Muscle layer of colon (tissue), 2 donors: ENCODE results near the gene CALY.
"Not testable (repeated sequence)": the region's sequence is repeated elsewhere in the genome, so short reads cannot be mapped to it uniquely, and the experiment has no call there.

Experiments used
- H3K27ac ChIP-seq: one replicate; pipeline ENCODE4 v1.7.0; 2013; ENCODE audit warnings: low read depth, mild to moderate bottlenecking, low read length, moderate library complexity
- H3K27me3 ChIP-seq, 2 donors: one replicate each; pipeline ENCODE4 v1.7.0; 2013; ENCODE audit warnings: low read length in 2 of 2, mild to moderate bottlenecking in 2 of 2; ENCODE audit not compliant: insufficient read depth in 2 of 2, control insufficient read depth in 1 of 2
- H3K36me3 ChIP-seq: one replicate; pipeline ENCODE4 v1.7.0; 2013; ENCODE audit warnings: mild to moderate bottlenecking, low read length; ENCODE audit not compliant: insufficient read depth
- H3K4me1 ChIP-seq: one replicate; pipeline ENCODE4 v1.7.0; 2013; ENCODE audit warnings: mild to moderate bottlenecking, low read length; ENCODE audit not compliant: insufficient read depth
- H3K4me3 ChIP-seq, 2 donors: one replicate each; pipeline ENCODE4 v1.7.0; 2013; ENCODE audit warnings: low read length in 2 of 2, low read depth in 1 of 2, mild to moderate bottlenecking in 1 of 2, moderate library complexity in 1 of 2
- H3K9ac ChIP-seq: one replicate; pipeline ENCODE4 v1.7.0; 2013; ENCODE audit warnings: low read length
- H3K9me3 ChIP-seq: one replicate; pipeline ENCODE4 v1.7.0; 2013; ENCODE audit warnings: mild to moderate bottlenecking, low read length
- donor health status: abdominal sarcoma.
- donor health status: Adenocarcinoma of cecum.

The CALY gene

GRCh38 chr10:133377025-133377817, 40.5 kb upstream of the CALY start:
- Histone ChIP-seq H3K9me3 (no peaks in the 10 kb centered on the region), H3K9ac (no peak overlapping the region), H3K4me1 (peaks cover 11% of the 10 kb centered on the region), H3K27me3 (no peaks in the 10 kb centered on the region), H3K4me3 (peak overlapping the region in 1 of 2 donors; percentile 82), H3K27ac (no peak overlapping the region), H3K36me3 (no peaks in the 10 kb centered on the region)

- H3K27ac ChIP-seq: not testable (repeated sequence)
Measured at GRCh38 chr10:133376183-133376582, 39.5 kb upstream of the CALY start.

DNA sequence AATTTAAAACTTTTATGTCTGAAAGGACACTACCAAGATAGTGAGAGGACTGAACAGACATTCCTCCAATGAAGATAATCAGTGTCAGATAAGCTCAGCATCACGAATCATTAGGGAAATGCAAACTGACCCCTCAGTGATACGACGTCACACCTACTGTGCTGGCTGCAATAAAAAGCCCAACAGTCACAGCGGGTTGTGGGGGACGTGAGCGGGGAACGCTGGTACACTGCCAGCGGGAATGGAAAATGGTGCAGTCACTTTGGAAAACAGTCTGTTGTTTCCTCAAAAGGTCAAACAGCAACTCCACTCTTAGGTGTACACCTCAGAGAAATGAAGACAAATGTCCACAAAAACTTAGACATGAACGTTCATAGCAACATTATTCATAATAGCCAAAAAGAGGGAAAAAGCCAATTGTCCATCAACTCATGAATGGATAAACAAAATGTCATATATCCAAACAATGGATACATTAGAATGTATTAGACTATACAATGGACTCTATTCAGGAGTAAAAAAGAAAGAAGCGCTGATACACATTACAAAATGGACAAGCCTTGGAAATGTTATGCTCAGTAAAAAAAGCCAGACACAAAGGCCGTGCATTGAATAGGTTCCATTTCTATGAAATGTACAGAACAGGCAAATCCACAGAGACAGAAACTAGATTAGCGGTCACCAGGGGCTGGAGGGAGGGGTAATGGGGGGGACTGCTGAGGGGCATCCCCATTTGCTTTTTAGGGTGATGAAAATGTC, 38.8 kb upstream of the CALY start:
- Histone ChIP-seq H3K27ac (no peak overlapping the region), H3K36me3 (peaks cover 3% of the 10 kb centered on the region), H3K27me3 (no peaks in the 10 kb centered on the region), H3K4me3 (no peak overlapping the region), H3K4me1 (peaks cover 11% of the 10 kb centered on the region), H3K9me3 (no peaks in the 10 kb centered on the region), H3K9ac (no peak overlapping the region)

More at GRCh38 chr10:133376183-133376582, 39.5 kb upstream of the CALY start:
- not testable (repeated sequence) for H3K9ac ChIP-seq, H3K4me3 ChIP-seq, H3K36me3 ChIP-seq, H3K27me3 ChIP-seq, H3K9me3 ChIP-seq
- H3K4me1 ChIP-seq: peaks cover 11% of the 10 kb centered on the region

DNA sequence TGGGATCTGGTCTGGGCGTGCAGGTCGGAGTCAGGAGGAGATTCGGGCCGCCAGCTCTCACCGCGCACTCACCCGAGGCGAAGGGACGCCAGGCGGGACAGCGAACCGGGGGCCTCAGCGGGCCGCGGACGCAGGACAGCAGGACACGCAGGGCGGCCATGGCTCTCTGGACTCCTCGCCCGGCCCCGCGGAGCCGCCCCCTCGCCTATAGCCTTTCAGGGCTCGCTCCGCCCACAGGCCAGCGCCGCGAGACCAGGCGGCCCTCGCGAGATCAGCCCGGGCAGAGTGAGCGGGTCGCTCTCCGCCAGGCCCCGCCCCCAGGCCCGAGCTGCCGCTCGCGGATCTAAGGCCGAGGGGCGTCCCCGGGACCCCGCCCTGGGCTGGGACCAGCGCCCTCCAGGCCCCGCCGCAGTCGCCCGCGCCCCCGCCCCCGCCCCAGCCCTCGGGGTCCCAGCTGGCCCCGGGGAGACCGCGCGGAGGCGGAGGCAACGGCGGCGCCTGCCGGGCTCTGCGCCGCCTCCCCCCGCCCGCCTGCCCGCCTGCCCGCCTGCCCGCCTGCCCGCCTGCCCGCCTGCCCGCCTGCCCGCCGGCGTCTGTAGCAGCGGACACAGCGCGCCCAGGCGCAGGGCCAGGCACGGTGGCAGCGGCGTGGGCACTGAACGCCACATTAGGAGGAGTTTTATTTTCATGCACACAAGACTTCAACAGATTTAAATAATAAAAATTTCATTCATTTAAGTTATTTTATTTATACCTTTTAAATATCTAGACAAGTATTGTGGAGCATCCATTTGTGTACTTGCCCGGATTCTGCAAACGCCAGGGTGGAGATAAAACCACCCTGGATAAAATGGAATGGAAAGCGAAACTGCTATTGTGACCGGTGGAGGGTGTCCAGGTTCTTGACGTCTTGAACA, 36.7 kb upstream of the CALY start, which contains the start of gene ECHS1:
Gene ECHS1, minus strand, starts transcription at position 181 of the 917 bp plus-strand sequence. Its CDS starts 21 bp downstream, at position 160.
- Histone ChIP-seq H3K36me3 (peaks cover 24% of the 10 kb centered on the region), H3K27ac (peak within 1 kb of the TSS; percentile 80), H3K9ac (no peak within 1 kb of the TSS), H3K27me3 (no peaks in the 10 kb centered on the region), H3K9me3 (no peaks in the 10 kb centered on the region), H3K4me3 (peak within 1 kb of the TSS; percentile 41 to 77), H3K4me1 (peaks cover 7% of the 10 kb centered on the region)

GRCh38 chr10:133372507-133372906, 35.8 kb upstream of the CALY start:
- no peak overlapping the region for H3K9ac ChIP-seq
- H3K36me3 ChIP-seq: peaks cover 27% of the 10 kb centered on the region
- no peaks in the 10 kb centered on the region for H3K9me3 ChIP-seq
- H3K4me3 ChIP-seq: peak overlapping the region in 1 of 2 donors; percentile 35
- H3K4me1 ChIP-seq: peaks cover 2% of the 10 kb centered on the region
- no peaks in the 10 kb centered on the region for H3K27me3 ChIP-seq
- H3K27ac ChIP-seq: no peak overlapping the region

- no peaks in the 10 kb centered on the region for H3K9me3 ChIP-seq
- H3K27me3 ChIP-seq: no peaks in the 10 kb centered on the region
- no peak overlapping the region for H3K27ac ChIP-seq
- H3K36me3 ChIP-seq: peaks cover 41% of the 10 kb centered on the region
- no peaks in the 10 kb centered on the region for H3K4me1 ChIP-seq
- H3K4me3 ChIP-seq: no peak overlapping the region
- H3K9ac ChIP-seq: no peak overlapping the region
Measured at GRCh38 chr10:133370030-133370786, 33.5 kb upstream of the CALY start.

DNA sequence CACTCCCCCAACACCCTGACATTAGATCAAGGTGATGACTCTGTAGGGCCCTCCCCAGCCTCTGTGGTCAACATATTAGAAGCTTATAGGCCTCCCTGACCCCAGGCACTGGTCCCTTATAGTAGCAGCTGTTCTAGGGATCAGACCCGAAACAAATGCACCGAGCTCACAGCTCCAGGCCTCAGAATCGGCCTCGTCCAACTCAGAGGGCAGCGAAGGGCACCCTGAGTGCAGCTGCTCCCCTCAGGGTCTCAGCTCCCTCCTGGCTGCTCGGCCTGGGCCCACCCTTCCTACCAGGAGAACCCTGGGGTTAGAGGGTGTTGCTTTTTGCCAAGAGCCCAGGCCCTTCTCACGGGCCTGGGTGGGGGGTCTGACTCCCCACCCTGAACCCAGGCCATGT, 31.5 kb upstream of the CALY start:
- H3K27ac ChIP-seq: no peak overlapping the region
- peaks cover 53% of the 10 kb centered on the region for H3K36me3 ChIP-seq
- H3K4me3 ChIP-seq: no peak overlapping the region
- H3K27me3 ChIP-seq: no peaks in the 10 kb centered on the region
- H3K9me3 ChIP-seq: no peaks in the 10 kb centered on the region
- H3K9ac ChIP-seq: no peak overlapping the region
- H3K4me1 ChIP-seq: no peaks in the 10 kb centered on the region

- peaks cover 60% of the 10 kb centered on the region for H3K36me3 ChIP-seq
- not testable (repeated sequence) for H3K4me3 ChIP-seq, H3K27me3 ChIP-seq, H3K4me1 ChIP-seq, H3K27ac ChIP-seq, H3K9ac ChIP-seq, H3K9me3 ChIP-seq
Measured at GRCh38 chr10:133367461-133367860, 30.8 kb upstream of the CALY start.

- Histone ChIP-seq H3K4me1 (no peaks in the 10 kb centered on the region), H3K27ac (no peak overlapping the region), H3K4me3 (no peak overlapping the region), H3K27me3 (no peaks in the 10 kb centered on the region), H3K9me3 (no peaks in the 10 kb centered on the region), H3K36me3 (peaks cover 61% of the 10 kb centered on the region), H3K9ac (no peak overlapping the region)
Measured at GRCh38 chr10:133366751-133367150, 30.1 kb upstream of the CALY start.

GRCh38 chr10:133366130-133366478, 29.4 kb upstream of the CALY start:
- H3K36me3 ChIP-seq: peaks cover 61% of the 10 kb centered on the region

More at GRCh38 chr10:133366130-133366478, 29.4 kb upstream of the CALY start:
- Histone ChIP-seq H3K9me3 (no peaks in the 10 kb centered on the region), H3K27ac (no peak overlapping the region), H3K4me3 (no peak overlapping the region), H3K4me1 (no peaks in the 10 kb centered on the region), H3K27me3 (no peaks in the 10 kb centered on the region), H3K9ac (no peak overlapping the region)
